ENCODE results near the gene AMN.
"Not testable (repeated sequence)": the region's sequence is repeated elsewhere in the genome, so short reads cannot be mapped to it uniquely, and the experiment has no call there.

AMN gene

GRCh38 chr14:102924632-102925588, 2.4 kb downstream of the AMN start:
- no peak for DNase-seq
- TF ChIP-seq POLR2A (IDR thresholded peaks at IDR 0.05; ENCODE audit: low read length) (no peak), GATA1 (IDR thresholded peaks at IDR 0.05; ENCODE audit: low read depth, low read length) (no peak)

- no peak for TF ChIP-seq POLR2A (IDR thresholded peaks at IDR 0.05; ENCODE audit: low read length)
- TF ChIP-seq GATA1 (IDR thresholded peaks at IDR 0.05; ENCODE audit: low read depth, low read length), result no peak
- no peak for DNase-seq
These were observed 3.2 kb downstream of the AMN start for GRCh38 chr14:102925646-102926045.

- no peak for DNase-seq
- no peak for TF ChIP-seq GATA1 (IDR thresholded peaks at IDR 0.05; ENCODE audit: low read depth, low read length)
- TF ChIP-seq POLR2A (IDR thresholded peaks at IDR 0.05; ENCODE audit: low read length), result no peak
These were observed 3.6 kb downstream of the AMN start for GRCh38 chr14:102926104-102926503.

GRCh38 chr14:102926840-102927239, 4.4 kb downstream of the AMN start:
- DNase-seq, result not testable (repeated sequence)

GRCh38 chr14:102927346-102927877, 4.9 kb downstream of the AMN start:
- TF ChIP-seq GATA1 (IDR thresholded peaks at IDR 0.05; ENCODE audit: low read depth, low read length), result no peak
- TF ChIP-seq POLR2A (IDR thresholded peaks at IDR 0.05; ENCODE audit: low read length), result no peak
- DNase-seq, result no peak

GRCh38 chr14:102927878-102928411, 5.5 kb downstream of the AMN start:
- DNase-seq, result no peak

GRCh38 chr14:102928412-102929240, 6.2 kb downstream of the AMN start:
- TF ChIP-seq GATA1 (IDR thresholded peaks at IDR 0.05; ENCODE audit: low read depth, low read length) (no peak), POLR2A (IDR thresholded peaks at IDR 0.05; ENCODE audit: low read length) (no peak)
- peak; percentile 70 to 75 for DNase-seq

More at GRCh38 chr14:102927878-102928411, 5.5 kb downstream of the AMN start:
- no peak for TF ChIP-seq GATA1 (IDR thresholded peaks at IDR 0.05; ENCODE audit: low read depth, low read length)
- TF ChIP-seq POLR2A (IDR thresholded peaks at IDR 0.05; ENCODE audit: low read length), result no peak

- DNase-seq, result no peak
- no peak for TF ChIP-seq GATA1 (IDR thresholded peaks at IDR 0.05; ENCODE audit: low read depth, low read length)
- no peak for TF ChIP-seq POLR2A (IDR thresholded peaks at IDR 0.05; ENCODE audit: low read length)
These were observed 7.0 kb downstream of the AMN start for GRCh38 chr14:102929241-102930137.

- no peak for DNase-seq
- TF ChIP-seq GATA1 (IDR thresholded peaks at IDR 0.05; ENCODE audit: low read depth, low read length) (no peak), POLR2A (IDR thresholded peaks at IDR 0.05; ENCODE audit: low read length) (no peak)
These were observed 7.8 kb downstream of the AMN start for GRCh38 chr14:102930138-102930752.

- TF ChIP-seq GATA1 (IDR thresholded peaks at IDR 0.05; ENCODE audit: low read depth, low read length) (no peak), POLR2A (IDR thresholded peaks at IDR 0.05; ENCODE audit: low read length) (no peak)
- no peak for DNase-seq
These were observed 8.5 kb downstream of the AMN start for GRCh38 chr14:102930753-102931579.

- DNase-seq, result no peak
- no peak for TF ChIP-seq GATA1 (IDR thresholded peaks at IDR 0.05; ENCODE audit: low read depth, low read length)
- TF ChIP-seq POLR2A (IDR thresholded peaks at IDR 0.05; ENCODE audit: low read length), result no peak
These were observed 9.3 kb downstream of the AMN start for GRCh38 chr14:102931580-102932285.

Measured in erythroblast (primary cell).